SKM-1 treated with dmso at 0.1 percent for 144 hours (cell line): ENCODE results near the gene AFAP1.

ENCODE experiments used
- DNase-seq: peaks from one replicate; lab custom pipeline; 2025; ENCODE audit not compliant: unreplicated experiment; lab: John Stamatoyannopoulos, UW

The AFAP1 gene

GRCh38 chr4:7740866-7741525 is 198.7 kb downstream of the AFAP1 start:
- DNase-seq, result no peak

DNA sequence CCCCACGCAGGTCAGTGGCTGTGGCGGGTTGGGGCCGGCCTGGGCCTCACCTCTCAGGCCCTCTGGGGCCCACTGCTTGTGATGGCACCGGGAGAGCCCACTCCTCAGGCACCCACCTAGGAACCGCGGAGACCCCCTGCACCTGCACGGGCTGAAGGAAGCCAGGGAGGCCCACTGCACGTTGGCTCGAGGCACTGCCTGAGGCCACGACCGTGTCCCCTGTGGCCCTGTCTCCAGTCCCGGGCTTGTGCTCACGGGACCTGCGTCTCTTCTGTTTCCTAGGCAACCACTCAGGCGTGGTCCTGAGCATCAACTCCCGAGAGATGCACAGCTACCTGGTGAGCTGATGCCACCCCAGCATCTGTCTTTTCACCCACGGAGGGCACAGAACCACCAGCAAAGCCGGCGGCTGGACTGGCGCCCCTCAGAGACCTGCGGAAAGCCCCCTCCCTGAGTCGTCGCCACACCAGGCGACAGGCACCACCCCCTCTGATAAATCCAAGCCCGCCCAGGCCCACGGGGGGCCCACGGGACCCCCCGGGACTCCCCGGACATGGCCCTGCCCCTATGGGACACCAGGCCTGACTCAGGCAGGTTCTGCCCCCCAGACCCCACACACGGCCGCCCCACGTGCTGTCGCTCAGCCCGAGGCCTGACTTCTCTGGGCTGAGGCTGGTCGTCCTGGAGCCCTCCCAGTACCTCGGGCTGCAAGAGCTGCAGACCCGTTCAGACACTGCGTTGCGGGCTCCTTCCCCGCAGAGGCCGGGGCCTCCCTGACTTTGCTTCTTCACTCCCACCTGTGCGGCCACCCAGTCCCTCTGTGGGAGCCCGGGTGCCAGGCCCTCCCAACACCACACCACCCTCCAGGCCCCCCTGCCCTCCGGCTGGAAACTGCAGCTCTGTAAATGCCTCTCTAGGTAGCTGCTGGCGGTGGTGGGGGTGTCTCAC is 199.5 kb downstream of the AFAP1 start:
- no peak for DNase-seq

GRCh38 chr4:7739077-7739917 is 200.4 kb downstream of the AFAP1 start:
- no peak for DNase-seq

DNA sequence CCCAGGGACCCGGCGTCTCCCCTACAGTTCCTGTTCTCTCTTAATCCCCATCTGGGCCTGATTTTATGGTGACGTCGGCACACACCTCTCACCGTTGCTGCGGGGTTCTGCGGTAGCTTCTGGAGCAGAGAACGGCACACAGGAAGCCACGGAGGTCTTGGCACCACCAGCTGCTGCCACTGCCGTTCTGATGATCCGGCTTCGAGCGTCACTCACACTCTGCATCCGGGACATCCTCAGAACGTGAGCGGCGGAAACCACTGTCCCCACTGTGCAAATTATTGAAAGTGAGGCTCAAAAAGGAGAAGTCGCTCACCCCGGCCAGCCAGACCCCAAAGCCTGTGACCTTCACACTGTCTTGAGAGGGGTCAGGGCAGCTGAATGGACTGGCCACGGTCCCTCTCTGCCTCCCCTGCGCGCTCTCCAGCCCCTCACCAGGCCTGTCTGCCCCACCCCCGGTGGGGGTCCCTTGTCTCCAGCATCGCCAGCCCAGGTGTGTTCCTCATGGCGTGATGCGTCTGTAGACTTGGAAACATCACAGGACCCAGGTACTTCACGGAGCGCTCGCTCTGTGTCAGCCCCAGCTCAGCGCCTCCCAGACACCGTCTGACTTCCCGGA is 201.1 kb downstream of the AFAP1 start:
- no peak for DNase-seq

DNA sequence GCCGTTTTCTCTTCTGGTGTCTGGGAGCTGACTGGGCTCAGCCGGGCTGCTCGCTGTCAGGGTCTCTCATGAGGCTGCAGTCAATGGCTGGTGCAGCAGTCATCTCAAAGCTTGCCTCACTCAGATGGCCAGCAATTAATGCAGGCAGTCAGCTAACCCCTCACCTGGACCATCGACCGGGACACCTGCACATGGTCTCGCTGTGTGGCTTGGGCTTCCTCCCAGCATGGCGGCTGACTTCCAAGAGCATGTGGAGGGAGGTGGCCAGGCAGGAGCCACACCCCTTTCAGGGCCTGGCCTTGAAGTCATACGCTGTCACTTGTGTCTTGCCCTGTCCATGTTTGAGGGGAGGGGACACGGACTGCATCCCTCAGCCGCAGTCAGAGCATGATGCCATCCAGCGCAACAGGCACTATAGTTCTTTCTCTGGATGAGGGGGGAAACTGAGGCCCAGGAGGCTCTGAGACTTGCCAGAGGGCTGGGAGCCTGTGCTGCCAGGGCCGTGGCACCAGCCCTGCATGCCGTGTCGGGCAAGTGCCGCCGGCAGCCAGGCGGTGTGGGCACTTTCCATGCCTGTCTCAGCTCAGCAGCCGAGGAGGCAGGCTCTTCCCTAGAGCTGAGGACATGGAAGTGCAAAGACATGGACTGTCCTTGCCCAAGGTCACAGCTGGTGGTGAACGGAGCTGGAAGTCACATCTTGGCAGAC is 201.8 kb downstream of the AFAP1 start:
- DNase-seq, result no peak

- no peak for DNase-seq
These were observed 202.4 kb downstream of the AFAP1 start for GRCh38 chr4:7737268-7737645.

DNA sequence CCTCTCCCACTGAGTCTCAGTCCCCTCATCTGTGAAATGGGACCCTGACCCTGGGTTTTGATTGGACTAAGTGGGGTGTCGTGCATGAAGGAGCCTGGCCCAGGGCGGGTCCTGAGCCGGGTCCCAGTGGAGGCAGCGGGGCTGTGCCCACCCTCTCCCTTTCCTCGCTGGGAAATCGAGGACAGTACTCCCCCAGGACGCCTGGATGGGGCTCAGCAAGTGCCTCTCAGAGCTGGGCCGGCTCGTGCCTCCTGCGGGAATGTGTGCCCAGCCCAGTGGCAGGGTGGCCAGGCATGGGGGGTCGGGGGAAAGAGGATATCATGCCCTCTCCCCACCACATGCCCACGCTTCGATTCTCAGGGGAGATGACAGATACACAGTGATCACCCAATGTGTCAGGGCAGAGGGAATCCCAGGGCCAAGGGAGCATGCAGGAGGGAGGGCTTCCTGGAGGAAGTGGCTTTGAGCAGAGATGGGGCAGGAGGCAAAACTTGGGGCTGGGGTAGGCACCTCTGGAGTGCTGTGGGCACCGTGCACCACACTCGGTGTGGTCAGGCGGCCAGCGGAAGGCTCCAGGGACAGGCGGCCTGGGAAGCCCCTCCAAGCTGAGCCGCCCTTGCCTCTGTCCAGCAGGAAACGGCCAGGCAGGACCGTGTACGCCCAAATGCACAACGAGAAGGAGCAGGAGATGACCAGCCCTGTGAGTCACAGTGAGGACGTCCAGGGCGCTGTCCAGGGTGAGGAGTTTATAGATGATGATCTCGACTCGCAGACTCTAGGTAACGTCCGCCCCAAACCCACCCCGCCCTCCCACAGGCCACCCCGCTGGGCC is 203.0 kb downstream of the AFAP1 start:
- DNase-seq, result no peak

GRCh38 chr4:7735961-7736360 is 203.7 kb downstream of the AFAP1 start:
- DNase-seq, result no peak

DNA sequence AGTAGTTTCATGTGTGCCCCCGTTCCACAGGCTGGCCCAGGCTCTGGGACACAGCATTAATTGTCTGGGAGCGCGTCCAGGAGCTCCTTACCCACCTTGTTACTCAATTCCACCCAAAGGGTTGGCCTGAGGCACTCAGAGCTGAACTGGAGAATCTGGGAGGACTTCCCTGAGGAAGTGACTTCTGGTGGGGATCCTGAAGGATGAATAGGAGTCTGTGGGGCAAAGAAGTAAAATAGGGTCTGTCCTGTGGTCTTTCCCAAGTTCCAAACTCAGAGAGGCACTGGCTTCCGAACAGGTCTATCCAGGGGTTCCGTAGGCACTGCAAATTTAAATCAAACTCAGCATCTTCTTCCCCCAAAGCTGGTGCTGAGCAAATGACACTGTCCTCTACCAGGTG is 204.3 kb downstream of the AFAP1 start:
- no peak for DNase-seq

DNA sequence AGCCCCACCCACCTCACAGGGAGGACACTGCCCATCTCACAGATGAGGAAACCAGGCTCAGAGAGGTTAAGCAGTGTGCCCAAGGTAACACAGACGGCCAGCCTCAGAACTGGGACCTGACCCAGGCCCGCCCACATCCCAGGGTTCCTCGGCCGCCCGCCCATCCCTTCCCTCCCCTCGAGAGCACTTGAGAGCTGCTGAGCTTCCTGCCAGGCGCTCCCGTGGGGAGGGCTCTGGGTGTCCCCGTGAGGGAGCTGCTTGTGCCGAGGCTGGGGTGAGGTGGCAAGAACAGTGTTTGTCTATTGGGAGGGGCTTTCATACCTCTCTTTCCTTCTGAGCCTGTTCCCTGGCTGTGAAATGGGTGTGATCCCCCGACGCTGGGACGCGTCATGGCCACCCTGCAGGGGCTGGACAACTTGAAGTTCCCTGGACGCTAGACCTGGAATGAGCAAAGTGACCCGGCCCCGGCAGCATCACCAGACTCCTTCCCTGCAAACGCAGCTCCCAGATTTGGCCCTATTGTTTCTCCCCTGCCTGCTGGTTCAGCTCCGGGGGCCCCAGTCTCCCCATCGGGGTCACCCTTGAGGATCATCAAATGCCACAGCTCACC is 204.9 kb downstream of the AFAP1 start:
- DNase-seq, result no peak

GRCh38 chr4:7733801-7734650 is 205.6 kb downstream of the AFAP1 start:
- DNase-seq, result no peak

DNA sequence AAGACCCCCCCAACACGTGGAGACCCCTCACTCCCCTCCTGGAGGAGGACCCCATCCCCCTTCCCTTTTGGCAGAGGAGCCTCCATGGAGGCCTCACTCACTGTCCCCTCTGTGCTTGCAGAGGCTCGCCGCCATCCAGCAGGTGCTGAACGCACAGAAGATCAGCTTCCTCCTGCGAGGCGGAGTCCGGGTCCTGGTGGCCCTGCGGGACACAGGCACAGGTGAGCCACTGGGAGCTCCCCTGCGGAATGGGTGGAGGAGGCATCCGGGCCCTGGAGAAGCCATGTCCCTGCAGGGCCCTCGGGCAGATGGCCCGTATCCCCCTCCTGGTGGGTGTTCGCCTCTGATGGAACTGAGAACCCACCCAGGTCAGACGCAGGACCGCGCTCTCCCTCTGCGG is 206.5 kb downstream of the AFAP1 start:
- no peak for DNase-seq

DNA sequence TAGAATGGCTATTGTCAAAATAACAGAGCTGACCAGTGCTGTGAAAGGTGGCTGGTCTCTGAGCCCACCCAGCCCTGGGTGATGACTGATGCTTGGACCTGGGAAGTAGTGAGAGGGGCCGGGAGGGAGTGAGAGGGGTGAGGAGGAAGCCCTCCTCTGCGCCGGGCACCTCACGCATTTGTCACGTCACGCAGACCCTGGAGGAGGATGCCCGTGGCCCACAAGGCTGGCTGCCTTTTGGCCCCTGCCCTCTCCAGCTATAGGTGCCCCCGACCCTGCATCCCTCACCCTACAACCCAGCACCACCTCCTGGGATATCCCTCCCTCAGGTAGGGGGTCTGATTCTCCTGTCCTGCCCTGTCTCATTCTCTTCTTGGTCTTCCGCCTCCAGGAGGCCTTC is 207.4 kb downstream of the AFAP1 start:
- no peak for DNase-seq

GRCh38 chr4:7731437-7731836 is 208.2 kb downstream of the AFAP1 start:
- DNase-seq, result no peak

DNA sequence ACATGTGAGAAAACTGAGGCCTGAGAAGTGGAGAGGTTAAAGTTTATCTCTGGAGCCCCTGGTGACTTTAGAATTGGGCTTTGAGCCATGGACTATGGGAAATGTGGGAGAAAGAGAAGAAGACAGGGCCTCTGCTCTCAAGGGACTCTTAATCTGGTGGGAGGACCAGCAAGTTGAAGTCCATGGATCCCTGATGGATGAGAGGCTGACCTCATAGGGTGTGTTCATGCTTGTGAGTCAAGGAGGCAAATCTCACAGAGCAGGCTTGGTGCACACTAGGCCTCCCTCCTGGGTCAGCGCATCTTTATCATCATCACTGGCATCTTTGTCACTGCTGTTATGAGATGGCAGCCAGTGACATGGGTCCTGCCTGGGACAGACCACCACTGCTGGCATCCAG is 211.9 kb downstream of the AFAP1 start:
- DNase-seq, result no peak

DNA sequence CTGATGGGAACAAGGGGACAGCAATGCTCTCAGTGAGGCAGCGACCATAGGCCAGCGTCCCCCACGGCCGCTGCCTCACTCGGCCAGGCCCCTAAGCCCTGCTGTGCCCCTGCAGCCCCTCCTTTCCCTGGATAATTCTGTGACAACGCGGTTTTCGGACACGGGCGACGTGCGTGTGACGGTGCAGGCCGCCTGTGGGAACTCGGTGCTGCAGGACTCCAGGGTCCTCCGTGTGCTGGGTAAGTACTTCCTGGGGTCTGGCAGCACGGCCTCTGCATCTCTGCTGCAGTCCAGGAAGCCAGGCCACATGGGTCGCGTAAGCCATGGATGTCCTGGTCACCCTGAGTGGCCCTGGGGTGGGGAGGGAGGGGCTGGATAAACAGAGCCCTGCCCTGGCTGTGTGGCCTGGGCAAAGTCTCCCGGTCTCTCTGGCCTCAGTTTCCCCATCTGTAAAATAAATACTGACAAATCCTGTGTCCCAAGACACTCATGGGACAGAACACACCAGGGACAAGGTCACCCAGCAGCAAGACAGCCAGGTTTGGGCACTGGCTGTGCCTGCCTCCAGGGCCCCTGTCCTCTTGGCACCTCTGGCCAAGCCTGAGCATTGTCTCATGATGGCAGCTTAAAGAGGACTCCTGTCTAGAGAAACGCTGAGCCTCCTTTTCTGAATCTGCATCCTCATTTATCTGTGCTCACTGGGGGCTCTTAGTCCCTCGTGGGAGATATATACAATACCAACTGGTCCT is 212.8 kb downstream of the AFAP1 start:
- DNase-seq, result no peak

DNA sequence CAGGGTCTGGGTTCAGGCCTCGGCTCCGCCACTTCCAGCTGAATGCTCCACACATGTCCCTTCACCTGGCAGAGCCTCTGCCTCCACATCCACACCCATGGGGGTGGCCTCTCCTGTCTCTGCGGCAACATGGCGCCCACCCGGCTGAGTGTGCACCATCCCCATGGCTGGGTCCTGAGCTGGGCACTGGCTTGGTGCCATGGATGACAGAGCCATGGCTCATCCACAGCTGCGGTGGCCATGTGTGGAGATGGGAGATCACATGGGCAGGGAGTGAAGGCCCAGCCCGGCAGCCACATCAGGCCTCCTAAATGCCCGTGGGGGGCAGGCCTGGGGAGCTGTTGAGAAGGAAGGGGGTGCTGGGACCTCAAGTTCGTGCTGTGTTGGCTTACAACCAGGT is 213.7 kb downstream of the AFAP1 start:
- no peak for DNase-seq

DNA sequence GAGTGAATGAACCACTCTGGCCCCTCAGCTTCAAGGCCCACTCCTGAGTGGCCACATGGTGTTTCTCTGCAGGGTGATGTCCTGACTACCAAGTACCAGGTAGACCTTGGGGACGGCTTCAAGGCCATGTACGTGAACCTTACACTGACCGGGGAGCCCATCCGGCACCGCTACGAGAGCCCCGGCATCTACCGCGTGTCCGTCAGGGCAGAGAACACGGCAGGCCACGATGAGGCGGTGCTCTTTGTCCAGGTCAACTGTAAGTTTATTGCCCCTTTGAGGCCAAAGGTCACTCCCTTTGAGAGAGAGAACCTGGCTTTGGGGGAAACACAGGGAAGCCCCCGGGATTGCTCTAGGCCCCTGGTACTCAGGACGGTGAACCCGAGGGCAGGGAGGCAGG is 216.0 kb downstream of the AFAP1 start:
- DNase-seq, result no peak
